ENCODE data around the gene RAI14.

Gene RAI14

GRCh38 chr5:34708777-34709176 lies 52.6 kb downstream of the RAI14 start:
- TF ChIP-seq CTCF (IDR thresholded peaks at IDR 0.05; ENCODE audit: borderline replicate concordance, insufficient read depth, low read depth, low read length) = no peak
- H3K4me3 ChIP-seq (ENCODE audit: low read depth, low read length) = no peak overlapping the region

GRCh38 chr5:34709861-34710673 lies 53.9 kb downstream of the RAI14 start:
- no peak for TF ChIP-seq CTCF (IDR thresholded peaks at IDR 0.05; ENCODE audit: borderline replicate concordance, insufficient read depth, low read depth, low read length)
- no peak overlapping the region for H3K4me3 ChIP-seq (ENCODE audit: low read depth, low read length)

GRCh38 chr5:34712565-34712964 lies 56.4 kb downstream of the RAI14 start:
- TF ChIP-seq CTCF (IDR thresholded peaks at IDR 0.05; ENCODE audit: borderline replicate concordance, insufficient read depth, low read depth, low read length) = no peak
- H3K4me3 ChIP-seq (ENCODE audit: low read depth, low read length) = no peak overlapping the region

GRCh38 chr5:34715711-34716110 lies 59.6 kb downstream of the RAI14 start:
- TF ChIP-seq CTCF (IDR thresholded peaks at IDR 0.05; ENCODE audit: borderline replicate concordance, insufficient read depth, low read depth, low read length) = no peak
- no peak overlapping the region for H3K4me3 ChIP-seq (ENCODE audit: low read depth, low read length)

- H3K4me3 ChIP-seq (ENCODE audit: low read depth, low read length) = no peak overlapping the region
- no peak for TF ChIP-seq CTCF (IDR thresholded peaks at IDR 0.05; ENCODE audit: borderline replicate concordance, insufficient read depth, low read depth, low read length)
Observed at GRCh38 chr5:34716986-34717385, 60.9 kb downstream of the RAI14 start.

GRCh38 chr5:34717426-34718327 lies 61.5 kb downstream of the RAI14 start:
- H3K4me3 ChIP-seq (ENCODE audit: low read depth, low read length) = no peak overlapping the region
- no peak for TF ChIP-seq CTCF (IDR thresholded peaks at IDR 0.05; ENCODE audit: borderline replicate concordance, insufficient read depth, low read depth, low read length)

All from GM12875 (cell line).